ENCODE data around the gene GRIK1. TPM values are rescaled to one million over a fixed set of nuclear protein-coding genes. Genes with fewer than 3 reads are reported as not detected.

Gene GRIK1
- total RNA-seq, 1 donor, result not detected

DNA sequence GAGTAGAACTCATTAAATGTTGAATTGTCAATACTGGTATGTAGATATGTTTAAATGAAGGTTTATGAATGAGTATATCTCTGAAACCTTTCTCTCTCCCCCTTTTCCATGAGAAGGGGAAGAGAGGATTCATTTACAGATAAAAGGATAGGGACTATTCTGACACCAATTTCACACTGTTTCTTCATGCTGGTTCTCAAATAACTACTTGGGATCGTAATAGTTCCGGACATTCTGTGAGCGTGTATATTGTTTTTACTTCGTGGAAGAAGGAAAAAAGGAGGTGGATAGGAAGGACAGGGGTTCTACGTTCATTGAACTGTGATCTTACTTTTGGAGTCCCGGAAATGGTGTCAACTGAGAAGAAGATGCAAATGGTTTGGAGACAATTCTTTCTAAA is 284.2 kb downstream of the GRIK1 start:
- TF ChIP-seq CTCF (IDR thresholded peaks at IDR 0.05; ENCODE audit: extremely low read depth, low read depth, low read length), result no peak
- H3K36me3 ChIP-seq (ENCODE audit: insufficient read depth, low read length), result no peaks in the 10 kb centered on the region
- no peak overlapping the region for H2AFZ ChIP-seq (ENCODE audit: low read length)
- H3K4me2 ChIP-seq (ENCODE audit: insufficient read depth, low read length), result no peak overlapping the region
- no peaks in the 10 kb centered on the region for H3K79me2 ChIP-seq (ENCODE audit: insufficient read depth, low read length)
- no peak for DNase-seq (ENCODE audit: insufficient read length, low spot score, missing footprints)
- no peaks in the 10 kb centered on the region for H3K9me3 ChIP-seq (ENCODE audit: low read depth, low read length)
- H3K4me3 ChIP-seq (ENCODE audit: insufficient read depth, low read length), result no peak overlapping the region
- H3K27me3 ChIP-seq (ENCODE audit: insufficient read depth, low read length), result no peaks in the 10 kb centered on the region
- H4K20me1 ChIP-seq (ENCODE audit: insufficient read depth, low read length), result no peaks in the 10 kb centered on the region
- H3K27ac ChIP-seq (ENCODE audit: low read depth, low read length), result no peak overlapping the region
- peaks cover 8% of the 10 kb centered on the region for H3K4me1 ChIP-seq (ENCODE audit: insufficient read depth, low read length)

GRCh38 chr21:29654855-29655254 is 284.9 kb downstream of the GRIK1 start:
- no peak overlapping the region for H3K4me3 ChIP-seq (ENCODE audit: insufficient read depth, low read length)
- peaks cover 8% of the 10 kb centered on the region for H3K4me1 ChIP-seq (ENCODE audit: insufficient read depth, low read length)
- no peaks in the 10 kb centered on the region for H4K20me1 ChIP-seq (ENCODE audit: insufficient read depth, low read length)
- H3K27ac ChIP-seq (ENCODE audit: low read depth, low read length), result no peak overlapping the region
- TF ChIP-seq CTCF (IDR thresholded peaks at IDR 0.05; ENCODE audit: extremely low read depth, low read depth, low read length), result no peak
- no peaks in the 10 kb centered on the region for H3K27me3 ChIP-seq (ENCODE audit: insufficient read depth, low read length)
- H3K9me3 ChIP-seq (ENCODE audit: low read depth, low read length), result no peaks in the 10 kb centered on the region
- no peak overlapping the region for H2AFZ ChIP-seq (ENCODE audit: low read length)
- no peak for DNase-seq (ENCODE audit: insufficient read length, low spot score, missing footprints)
- H3K4me2 ChIP-seq (ENCODE audit: insufficient read depth, low read length), result no peak overlapping the region
- no peaks in the 10 kb centered on the region for H3K36me3 ChIP-seq (ENCODE audit: insufficient read depth, low read length)
- no peaks in the 10 kb centered on the region for H3K79me2 ChIP-seq (ENCODE audit: insufficient read depth, low read length)

DNA sequence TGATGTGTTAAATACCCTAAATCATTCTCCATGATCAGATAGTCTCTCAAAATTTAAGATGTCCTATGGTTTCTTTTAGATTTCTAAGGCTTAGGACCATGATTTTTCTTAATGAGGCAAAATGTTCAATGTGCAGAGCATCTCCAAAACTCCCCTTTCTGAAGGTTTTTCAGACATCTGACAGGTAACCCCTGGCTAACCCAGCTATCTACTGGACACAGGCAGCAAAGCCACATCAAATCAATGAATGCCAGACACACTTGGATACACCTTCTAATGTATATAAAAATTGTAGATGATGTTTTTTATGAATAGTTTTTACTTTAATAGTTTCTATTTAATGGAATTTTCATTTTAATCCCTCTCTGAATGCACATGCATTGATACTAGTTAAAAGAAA is 285.6 kb downstream of the GRIK1 start:
- no peaks in the 10 kb centered on the region for H3K9me3 ChIP-seq (ENCODE audit: low read depth, low read length)
- no peaks in the 10 kb centered on the region for H3K36me3 ChIP-seq (ENCODE audit: insufficient read depth, low read length)
- no peaks in the 10 kb centered on the region for H3K79me2 ChIP-seq (ENCODE audit: insufficient read depth, low read length)
- no peak for TF ChIP-seq CTCF (IDR thresholded peaks at IDR 0.05; ENCODE audit: extremely low read depth, low read depth, low read length)
- DNase-seq (ENCODE audit: insufficient read length, low spot score, missing footprints), result no peak
- peaks cover 8% of the 10 kb centered on the region for H3K4me1 ChIP-seq (ENCODE audit: insufficient read depth, low read length)
- H4K20me1 ChIP-seq (ENCODE audit: insufficient read depth, low read length), result no peaks in the 10 kb centered on the region
- no peak overlapping the region for H3K27ac ChIP-seq (ENCODE audit: low read depth, low read length)
- H3K4me3 ChIP-seq (ENCODE audit: insufficient read depth, low read length), result no peak overlapping the region
- H3K27me3 ChIP-seq (ENCODE audit: insufficient read depth, low read length), result no peaks in the 10 kb centered on the region
- H3K4me2 ChIP-seq (ENCODE audit: insufficient read depth, low read length), result no peak overlapping the region
- H2AFZ ChIP-seq (ENCODE audit: low read length), result no peak overlapping the region

DNA sequence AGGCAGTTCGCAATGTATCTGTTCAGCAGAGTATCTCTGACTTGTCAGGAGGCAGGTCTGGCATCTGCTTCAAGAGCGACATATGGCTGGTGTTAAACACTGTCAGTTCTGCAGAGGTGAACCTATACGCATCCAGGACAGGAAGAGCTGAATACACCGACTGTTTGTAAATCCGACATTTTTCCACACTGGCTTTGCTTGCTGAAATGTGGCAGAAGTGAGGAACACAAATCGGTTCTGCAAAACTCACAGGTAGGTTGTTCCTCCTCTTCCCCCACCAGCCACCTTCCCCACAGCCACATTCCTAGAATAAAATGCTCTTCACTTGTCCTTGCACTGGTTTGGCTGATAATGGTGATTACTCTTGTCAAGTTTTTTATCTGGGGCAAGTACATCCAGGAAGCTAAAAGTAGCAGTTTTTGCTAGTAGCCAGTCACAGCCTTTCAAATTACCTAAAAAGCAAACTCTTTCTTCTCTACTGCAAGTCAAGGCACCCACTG is 289.2 kb downstream of the GRIK1 start:
- no peaks in the 10 kb centered on the region for H3K9me3 ChIP-seq (ENCODE audit: low read depth, low read length)
- no peaks in the 10 kb centered on the region for H3K4me1 ChIP-seq (ENCODE audit: insufficient read depth, low read length)
- DNase-seq (ENCODE audit: insufficient read length, low spot score, missing footprints), result no peak
- no peaks in the 10 kb centered on the region for H3K36me3 ChIP-seq (ENCODE audit: insufficient read depth, low read length)
- no peak for TF ChIP-seq CTCF (IDR thresholded peaks at IDR 0.05; ENCODE audit: extremely low read depth, low read depth, low read length)
- H4K20me1 ChIP-seq (ENCODE audit: insufficient read depth, low read length), result no peaks in the 10 kb centered on the region
- H3K4me3 ChIP-seq (ENCODE audit: insufficient read depth, low read length), result no peak overlapping the region
- no peak overlapping the region for H3K4me2 ChIP-seq (ENCODE audit: insufficient read depth, low read length)
- H2AFZ ChIP-seq (ENCODE audit: low read length), result no peak overlapping the region
- H3K27ac ChIP-seq (ENCODE audit: low read depth, low read length), result no peak overlapping the region
- H3K79me2 ChIP-seq (ENCODE audit: insufficient read depth, low read length), result no peaks in the 10 kb centered on the region
- H3K27me3 ChIP-seq (ENCODE audit: insufficient read depth, low read length), result no peaks in the 10 kb centered on the region
